HG02852 (cell line): ENCODE measurements around the gene TEX51.

Source experiments
- ATAC-seq: cut with Tn5 transposase; IDR thresholded peaks from one replicate; pipeline ENCODE4 v1.9.1; 2021; ENCODE audit warnings: mild to moderate bottlenecking, moderate library complexity; ENCODE audit not compliant: unreplicated experiment

The TEX51 gene

GRCh38 chr2:126877861-126878565 lies 20.7 kb upstream of the TEX51 start:
- no peak for ATAC-seq

GRCh38 chr2:126878601-126879000 lies 20.1 kb upstream of the TEX51 start:
- ATAC-seq, result no peak

GRCh38 chr2:126879348-126880298 lies 19.1 kb upstream of the TEX51 start:
- no peak for ATAC-seq

- no peak for ATAC-seq
Observed at GRCh38 chr2:126880324-126880723, 18.4 kb upstream of the TEX51 start.

GRCh38 chr2:126880817-126881216 lies 17.9 kb upstream of the TEX51 start:
- no peak for ATAC-seq

GRCh38 chr2:126881591-126881990 lies 17.1 kb upstream of the TEX51 start:
- ATAC-seq, result no peak

- ATAC-seq, result no peak
Observed at GRCh38 chr2:126882181-126882580, 16.5 kb upstream of the TEX51 start.

GRCh38 chr2:126882736-126883665 lies 15.7 kb upstream of the TEX51 start:
- no peak for ATAC-seq

- ATAC-seq, result no peak
Observed at GRCh38 chr2:126883666-126884040, 15.0 kb upstream of the TEX51 start.

- no peak for ATAC-seq
Observed at GRCh38 chr2:126884861-126885750, 13.6 kb upstream of the TEX51 start.

GRCh38 chr2:126885751-126886210 lies 12.9 kb upstream of the TEX51 start:
- no peak for ATAC-seq

GRCh38 chr2:126886211-126886915 lies 12.3 kb upstream of the TEX51 start:
- ATAC-seq, result peak; percentile 62

GRCh38 chr2:126886916-126887280 lies 11.8 kb upstream of the TEX51 start:
- no peak for ATAC-seq

GRCh38 chr2:126887506-126887905 lies 11.2 kb upstream of the TEX51 start:
- ATAC-seq, result no peak

GRCh38 chr2:126888046-126888445 lies 10.6 kb upstream of the TEX51 start:
- no peak for ATAC-seq

- ATAC-seq, result no peak
Observed at GRCh38 chr2:126889071-126889470, 9.6 kb upstream of the TEX51 start.

- ATAC-seq, result no peak
Observed at GRCh38 chr2:126889496-126890135, 9.1 kb upstream of the TEX51 start.

- no peak for ATAC-seq
Observed at GRCh38 chr2:126890136-126890510, 8.6 kb upstream of the TEX51 start.
